Uterus (tissue), 2 donors: Measurements from ENCODE around the gene SLC25A15.

Experiments
- POLR2A ChIP-seq, 2 donors: fragments of 450-650 bp; IDR thresholded peaks; one replicate each; pipeline ENCODE4 v1.6.1; 2016; ENCODE audit warnings: antibody characterized with exemption in 2 of 2, mild to moderate bottlenecking in 1 of 2, moderate library complexity in 1 of 2
- TF ChIP-seq, protein P1 (sequence below), 4 experiments: fragments of 200-600 bp in 2 of 4; fragments of 450-650 bp in 2 of 4; sonication (generic) in 2 of 4; IDR thresholded peaks; one replicate each; pipeline ENCODE4 v1.5.1; 2016 to 2019; ENCODE audit warnings: antibody characterized with exemption in 4 of 4, mild to moderate bottlenecking in 2 of 4, moderate library complexity in 1 of 4

DNA sequence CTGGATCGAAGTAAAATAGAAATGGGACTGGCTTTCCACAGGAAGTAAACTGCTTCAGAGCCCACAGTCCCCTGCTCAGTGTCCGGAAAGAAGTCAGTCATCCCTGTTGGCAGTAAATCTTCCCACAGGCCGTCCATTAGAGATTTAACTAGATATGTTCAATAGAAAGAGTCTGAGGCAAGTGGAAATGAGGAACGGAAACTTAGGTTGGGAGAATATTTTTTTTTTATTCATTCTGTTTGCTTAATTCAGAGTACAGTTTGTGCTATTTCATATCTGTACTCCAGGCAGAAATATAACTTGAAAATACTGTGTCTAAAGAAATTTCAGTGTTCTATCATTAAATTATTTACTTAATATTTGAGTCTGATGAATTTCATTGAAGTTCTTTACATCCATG, 22.7 kb downstream of the SLC25A15 start:
- TF ChIP-seq, protein P1, sequence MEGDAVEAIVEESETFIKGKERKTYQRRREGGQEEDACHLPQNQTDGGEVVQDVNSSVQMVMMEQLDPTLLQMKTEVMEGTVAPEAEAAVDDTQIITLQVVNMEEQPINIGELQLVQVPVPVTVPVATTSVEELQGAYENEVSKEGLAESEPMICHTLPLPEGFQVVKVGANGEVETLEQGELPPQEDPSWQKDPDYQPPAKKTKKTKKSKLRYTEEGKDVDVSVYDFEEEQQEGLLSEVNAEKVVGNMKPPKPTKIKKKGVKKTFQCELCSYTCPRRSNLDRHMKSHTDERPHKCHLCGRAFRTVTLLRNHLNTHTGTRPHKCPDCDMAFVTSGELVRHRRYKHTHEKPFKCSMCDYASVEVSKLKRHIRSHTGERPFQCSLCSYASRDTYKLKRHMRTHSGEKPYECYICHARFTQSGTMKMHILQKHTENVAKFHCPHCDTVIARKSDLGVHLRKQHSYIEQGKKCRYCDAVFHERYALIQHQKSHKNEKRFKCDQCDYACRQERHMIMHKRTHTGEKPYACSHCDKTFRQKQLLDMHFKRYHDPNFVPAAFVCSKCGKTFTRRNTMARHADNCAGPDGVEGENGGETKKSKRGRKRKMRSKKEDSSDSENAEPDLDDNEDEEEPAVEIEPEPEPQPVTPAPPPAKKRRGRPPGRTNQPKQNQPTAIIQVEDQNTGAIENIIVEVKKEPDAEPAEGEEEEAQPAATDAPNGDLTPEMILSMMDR (IDR thresholded peaks at IDR 0.05) = no peak
- no peak for TF ChIP-seq POLR2A (IDR thresholded peaks at IDR 0.05)
